Aorta (tissue), 5 donors: ENCODE measurements around the gene IKZF1. TPM values are rescaled to one million over a fixed set of nuclear protein-coding genes. Genes with fewer than 3 reads are reported as not detected.

ENCODE experiments used
- ATAC-seq: fragments of 200-7000 bp; cut with Tn5 transposase; one replicate; pipeline ENCODE4 v1.9.1; 2022; ENCODE audit warnings: moderate library complexity; ENCODE audit not compliant: low FRiP score
- DNase-seq, 2 donors: peaks; one replicate each; pipeline ENCODE4 v3.0.0-alpha.2; 2020
- H3K27ac ChIP-seq, 2 donors: one replicate each; pipeline ENCODE4 v1.5.1; 2013; ENCODE audit warnings: low read length in 2 of 2, mild to moderate bottlenecking in 2 of 2, moderate library complexity in 2 of 2, control low read depth in 1 of 2, inconsistent platforms in 1 of 2, low read depth in 1 of 2
- H3K27me3 ChIP-seq, 2 donors: one replicate each; pipeline ENCODE4 v1.6.1; 2013; ENCODE audit warnings: control low read depth in 1 of 2, low read length in 1 of 2, mild to moderate bottlenecking in 1 of 2, moderate library complexity in 1 of 2; ENCODE audit not compliant: insufficient read depth in 2 of 2, control insufficient read depth in 1 of 2
- H3K36me3 ChIP-seq, 2 donors: one replicate each; pipeline ENCODE4 v1.6.1; 2013; ENCODE audit warnings: control low read depth in 1 of 2, low read length in 1 of 2, mild to moderate bottlenecking in 1 of 2; ENCODE audit not compliant: insufficient read depth in 2 of 2, control insufficient read depth in 1 of 2
- H3K4me1 ChIP-seq, 2 donors: one replicate each; pipeline ENCODE4 v1.6.1; 2013; ENCODE audit warnings: low read length in 2 of 2, control low read depth in 1 of 2, mild to moderate bottlenecking in 1 of 2, moderate library complexity in 1 of 2; ENCODE audit not compliant: insufficient read depth in 2 of 2, control insufficient read depth in 1 of 2
- H3K4me3 ChIP-seq, 2 donors: one replicate each; pipeline ENCODE4 v1.5.1; 2013; ENCODE audit warnings: low read length in 2 of 2, control low read depth in 1 of 2, mild to moderate bottlenecking in 1 of 2
- H3K9me3 ChIP-seq: one replicate; pipeline ENCODE4 v1.6.1; 2013; ENCODE audit warnings: mild to moderate bottlenecking, low read length; ENCODE audit not compliant: control insufficient read depth
- WGBS, 2 donors: extraction: QIAGEN DNeasy Blood & Tissue Kit; methylation state at CpG; one replicate each; pipeline ENCODE4 v1.1.7; 2013; 5-methylcytosine and 5-hydroxymethylcytosine counted together
- intact Hi-C, 2 donors: fragments of 100-400 bp; cut with DNase I; formaldehyde crosslinking; loops; one replicate each; pipeline versions ENCODE4 v1.14.2 to v1.15.0; 2022
- polyA plus RNA-seq, 2 donors: library from polyadenylated mRNA; stranded (reverse); fragments of 200-250 nt; gene quantifications; one replicate each; pipeline ENCODE4 v1.2.3, GENCODE V29; 2013
- total RNA-seq, 2 donors: library from RNA; stranded (reverse); fragmentation: NEBNext Ultra II Directional; extraction: Animal tissue kit (Norgen Biotek cat#: 25700); gene quantifications; one replicate each; pipeline ENCODE4 v1.2.1, GENCODE V29; 2021
- donor health status: healthy with polysubstance abuse.
- donor health status: Bipolar disorder and iron deficiency.
- donor health status: DM: no; HTN: no; CAD: no.
- donor health status: DM: no; HTN: no; CAD: no.
- donor health status: DM: yes; HTN: yes; CAD: no.

Gene IKZF1
- total and polyA plus RNA-seq, 4 donors: 2.5 to 24.4 (median 9.7) TPM

DNA sequence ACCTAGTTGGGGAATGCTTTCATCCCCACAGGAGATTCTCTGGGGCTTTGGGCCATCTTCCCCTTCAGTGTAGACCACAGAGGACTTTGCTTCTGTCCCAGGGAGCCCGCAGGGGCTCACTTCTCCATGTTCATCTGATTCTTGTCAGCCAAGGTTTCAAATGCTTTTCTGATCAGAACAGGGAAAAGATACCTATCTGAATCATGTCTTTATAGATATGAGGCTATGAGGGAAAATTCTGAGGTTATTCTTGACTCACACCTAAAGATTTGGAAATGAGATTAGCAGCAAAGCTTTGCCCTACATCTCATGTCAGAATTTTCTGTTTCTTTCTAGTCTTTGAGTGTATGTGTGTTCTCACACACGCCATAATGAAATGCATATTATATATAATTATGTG is 92.3 kb downstream of the IKZF1 start:
- WGBS, 2 donors: 73 to 78% methylated on average over 2 of the region's 2 CpGs
- intact Hi-C loops: no loop called here
- Histone ChIP-seq H3K4me1 (no peaks in the 10 kb centered on the region), H3K4me3 (no peak overlapping the region), H3K27me3 (peaks cover 0 to 1% of the 10 kb centered on the region in 2 donors), H3K27ac (no peak overlapping the region), H3K36me3 (no peaks in the 10 kb centered on the region), H3K9me3 (no peaks in the 10 kb centered on the region)
- DNase-seq (no peak), ATAC-seq (no peak)

DNA sequence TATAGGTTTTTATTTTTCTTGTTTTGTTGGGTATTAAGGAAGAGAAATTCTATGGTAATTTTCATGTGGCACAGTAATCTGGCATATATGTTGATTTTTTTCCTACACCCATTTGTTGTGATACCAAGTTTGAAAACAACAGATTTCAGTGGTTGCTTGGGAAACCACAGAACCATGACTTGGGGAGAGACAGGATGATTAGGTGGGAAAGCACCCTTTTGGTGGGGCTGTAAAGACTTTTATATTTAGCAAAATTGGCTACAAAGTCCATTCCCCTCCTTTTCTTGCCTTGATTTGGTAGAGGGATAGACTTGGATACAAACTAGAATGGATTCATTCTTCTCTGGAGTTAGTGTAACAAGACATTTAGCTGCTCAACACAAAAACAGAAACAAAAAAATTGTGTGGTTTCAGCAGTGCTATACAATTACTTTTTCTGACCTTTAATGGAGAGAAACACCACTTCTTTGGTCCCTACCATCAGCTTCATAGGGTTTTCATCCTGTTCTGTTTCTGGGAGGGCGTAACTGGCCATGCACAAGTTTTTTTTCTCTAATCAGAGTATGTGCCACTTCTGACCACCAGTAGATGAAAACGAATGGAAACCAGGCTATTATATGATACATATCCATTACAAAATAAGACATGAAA is 92.9 kb downstream of the IKZF1 start:
- no peak for ATAC-seq
- no peak for DNase-seq
- Histone ChIP-seq H3K4me1 (no peaks in the 10 kb centered on the region), H3K9me3 (no peaks in the 10 kb centered on the region), H3K27me3 (peaks cover 0 to 1% of the 10 kb centered on the region in 2 donors), H3K4me3 (no peak overlapping the region), H3K36me3 (no peaks in the 10 kb centered on the region), H3K27ac (no peak overlapping the region)
- intact Hi-C loops: no loop called here
- WGBS, 2 donors: 71 to 75% methylated on average over 2 of the region's 2 CpGs

DNA sequence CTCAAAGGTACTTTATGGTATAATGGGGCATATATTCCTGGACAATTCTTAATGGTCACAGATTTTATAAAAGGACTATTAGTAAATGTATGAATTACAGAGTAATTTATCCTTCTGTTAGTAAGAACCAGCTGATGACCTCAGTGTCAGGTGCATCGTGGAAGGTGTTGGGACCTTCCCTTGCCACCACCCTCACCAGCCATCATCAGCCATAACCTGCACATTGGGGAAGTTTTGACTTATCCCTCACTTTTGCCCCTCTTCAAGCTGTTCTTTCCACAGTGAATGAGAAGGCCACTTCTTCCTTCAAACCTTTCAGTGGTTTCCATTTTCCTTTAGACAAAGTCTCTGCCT is 93.4 kb downstream of the IKZF1 start:
- no peak overlapping the region for H3K4me3 ChIP-seq
- intact Hi-C loops: no loop called here
- H3K4me1 ChIP-seq: no peaks in the 10 kb centered on the region
- H3K27ac ChIP-seq: no peak overlapping the region
- ATAC-seq (no peak), DNase-seq (no peak)
- no peaks in the 10 kb centered on the region for H3K9me3 ChIP-seq
- 72 to 81% methylated on average over 1 of the region's 1 CpG for WGBS, 2 donors
- H3K27me3 ChIP-seq: peaks cover 0 to under 1% of the 10 kb centered on the region in 2 donors
- H3K36me3 ChIP-seq: no peaks in the 10 kb centered on the region

DNA sequence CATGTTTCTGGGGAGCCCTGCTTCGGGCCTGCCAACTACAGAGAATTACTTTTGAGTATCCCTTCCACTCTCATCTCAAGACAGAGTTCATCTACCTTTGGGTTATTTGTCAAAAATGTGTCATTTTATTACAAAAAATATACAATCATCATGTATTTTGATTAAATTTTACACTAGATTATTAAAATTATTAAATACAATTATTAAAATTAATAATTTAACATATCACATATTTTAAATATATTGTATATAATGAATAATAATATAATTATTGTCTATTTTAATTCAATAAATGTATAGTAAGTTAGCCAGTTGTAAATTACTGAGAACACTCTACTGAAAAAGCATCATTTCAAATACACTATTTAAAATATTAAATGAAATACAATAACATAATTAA is 94.7 kb downstream of the IKZF1 start:
- intact Hi-C loops: no loop called here
- 75 to 82% methylated on average over 1 of the region's 1 CpG for WGBS, 2 donors

DNA sequence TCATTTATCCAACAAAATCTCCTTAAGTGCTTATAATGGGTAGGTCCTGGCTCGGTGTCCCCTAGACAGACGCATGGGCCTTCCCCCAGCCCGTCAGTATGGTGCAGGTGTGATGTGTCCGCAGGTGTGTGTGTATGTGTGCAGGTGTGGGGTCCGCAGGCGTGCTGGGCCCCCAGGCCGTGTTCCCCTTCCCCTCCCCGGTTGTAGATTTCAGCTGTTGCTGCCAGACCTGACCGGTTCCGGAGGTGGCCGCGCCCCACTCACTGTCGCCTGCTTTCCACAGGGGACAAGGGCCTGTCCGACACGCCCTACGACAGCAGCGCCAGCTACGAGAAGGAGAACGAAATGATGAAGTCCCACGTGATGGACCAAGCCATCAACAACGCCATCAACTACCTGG is 95.1 kb downstream of the IKZF1 start:
- intact Hi-C loops: no loop called here
- no peak overlapping the region for H3K27ac ChIP-seq
- no peaks in the 10 kb centered on the region for H3K36me3 ChIP-seq
- ATAC-seq: peak; percentile 33
- H3K27me3 ChIP-seq: no peaks in the 10 kb centered on the region
- 38 to 58% methylated on average over 21 of the region's 21 CpGs for WGBS, 2 donors
- DNase-seq: no peak
- H3K4me1 ChIP-seq: no peaks in the 10 kb centered on the region
- no peaks in the 10 kb centered on the region for H3K9me3 ChIP-seq
- H3K4me3 ChIP-seq: no peak overlapping the region

More for the DNA sequence above, 94.7 kb downstream of the IKZF1 start:
- DNase-seq (no peak), ATAC-seq (no peak)
- no peaks in the 10 kb centered on the region for H3K4me1 ChIP-seq
- H3K27ac ChIP-seq: no peak overlapping the region
- no peaks in the 10 kb centered on the region for H3K36me3 ChIP-seq
- no peak overlapping the region for H3K4me3 ChIP-seq
- H3K27me3 ChIP-seq: no peaks in the 10 kb centered on the region
- no peaks in the 10 kb centered on the region for H3K9me3 ChIP-seq

DNA sequence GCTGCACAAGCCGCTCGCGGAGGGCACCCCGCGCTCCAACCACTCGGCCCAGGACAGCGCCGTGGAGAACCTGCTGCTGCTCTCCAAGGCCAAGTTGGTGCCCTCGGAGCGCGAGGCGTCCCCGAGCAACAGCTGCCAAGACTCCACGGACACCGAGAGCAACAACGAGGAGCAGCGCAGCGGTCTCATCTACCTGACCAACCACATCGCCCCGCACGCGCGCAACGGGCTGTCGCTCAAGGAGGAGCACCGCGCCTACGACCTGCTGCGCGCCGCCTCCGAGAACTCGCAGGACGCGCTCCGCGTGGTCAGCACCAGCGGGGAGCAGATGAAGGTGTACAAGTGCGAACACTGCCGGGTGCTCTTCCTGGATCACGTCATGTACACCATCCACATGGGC is 95.6 kb downstream of the IKZF1 start:
- ATAC-seq (peak; percentile 15), DNase-seq (no peak)
- Histone ChIP-seq H3K27ac (no peak overlapping the region), H3K9me3 (no peaks in the 10 kb centered on the region), H3K27me3 (no peaks in the 10 kb centered on the region), H3K36me3 (no peaks in the 10 kb centered on the region), H3K4me3 (no peak overlapping the region), H3K4me1 (no peaks in the 10 kb centered on the region)
- WGBS, 2 donors: 11 to 18% methylated on average over 41 of the region's 41 CpGs
- intact Hi-C loops: no loop called here

DNA sequence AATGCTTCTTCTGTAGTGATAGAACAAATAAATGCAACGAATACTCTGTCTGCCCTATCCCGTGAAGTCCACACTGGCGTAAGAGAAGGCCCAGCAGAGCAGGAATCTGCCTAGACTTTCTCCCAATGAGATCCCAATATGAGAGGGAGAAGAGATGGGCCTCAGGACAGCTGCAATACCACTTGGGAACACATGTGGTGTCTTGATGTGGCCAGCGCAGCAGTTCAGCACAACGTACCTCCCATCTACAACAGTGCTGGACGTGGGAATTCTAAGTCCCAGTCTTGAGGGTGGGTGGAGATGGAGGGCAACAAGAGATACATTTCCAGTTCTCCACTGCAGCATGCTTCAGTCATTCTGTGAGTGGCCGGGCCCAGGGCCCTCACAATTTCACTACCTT is 99.9 kb downstream of the IKZF1 start:
- Histone ChIP-seq H3K4me1 (no peaks in the 10 kb centered on the region), H3K4me3 (no peak overlapping the region), H3K36me3 (no peaks in the 10 kb centered on the region), H3K9me3 (no peaks in the 10 kb centered on the region), H3K27ac (no peak overlapping the region), H3K27me3 (no peaks in the 10 kb centered on the region)
- ATAC-seq (no peak), DNase-seq (no peak)
- intact Hi-C loops: no loop called here
- WGBS, 2 donors: 64 to 74% methylated on average over 7 of the region's 7 CpGs

DNA sequence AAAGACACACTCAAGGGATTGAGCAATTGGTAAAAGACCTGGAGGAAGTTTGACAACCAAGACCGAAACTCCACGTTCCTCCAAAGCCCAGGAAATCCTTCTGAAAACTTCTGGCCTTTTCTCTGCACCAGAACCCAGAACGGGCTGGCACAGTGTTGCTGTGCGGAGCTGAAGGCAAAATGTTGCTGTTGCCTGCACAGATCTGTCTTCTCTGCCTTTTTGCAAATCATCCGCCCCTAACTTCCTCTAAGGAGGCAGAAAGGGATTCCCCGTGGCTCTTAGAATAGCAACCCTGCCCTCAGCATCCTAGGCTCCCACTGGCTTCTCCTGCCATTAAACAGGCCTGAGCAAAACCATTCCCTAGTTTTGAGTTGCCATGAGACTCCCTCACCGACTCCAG is 100.7 kb downstream of the IKZF1 start:
- Histone ChIP-seq H3K27ac (no peak overlapping the region), H3K4me3 (no peak overlapping the region), H3K4me1 (no peaks in the 10 kb centered on the region), H3K36me3 (no peaks in the 10 kb centered on the region), H3K9me3 (no peaks in the 10 kb centered on the region), H3K27me3 (no peaks in the 10 kb centered on the region)
- DNase-seq (no peak), ATAC-seq (no peak)
- WGBS, 2 donors: 81 to 82% methylated on average over 7 of the region's 7 CpGs
- intact Hi-C loops: no loop called here

DNA sequence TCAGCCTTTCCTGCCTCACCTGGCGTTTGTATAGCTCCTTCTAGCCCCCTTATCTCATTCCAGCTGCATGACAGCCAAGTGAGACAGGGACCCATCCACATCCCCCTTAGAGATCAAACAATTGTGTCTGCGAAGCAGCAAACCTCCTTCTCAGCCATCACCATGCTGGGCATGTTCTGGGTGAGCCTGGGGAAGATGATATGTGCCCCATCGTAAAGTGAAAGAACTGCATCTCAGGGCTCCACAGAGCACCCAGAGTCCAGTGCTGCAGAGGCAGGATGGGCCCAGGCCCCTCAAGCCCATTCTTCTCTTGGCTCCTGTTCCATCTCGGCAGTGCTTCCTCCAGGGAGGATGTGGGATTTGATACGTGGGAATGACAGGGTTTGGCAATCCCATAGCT is 102.4 kb downstream of the IKZF1 start:
- no peaks in the 10 kb centered on the region for H3K9me3 ChIP-seq
- H3K4me1 ChIP-seq: no peaks in the 10 kb centered on the region
- ATAC-seq (no peak), DNase-seq (no peak)
- intact Hi-C loops: loop anchor here in 1 of 2 donors (1.0 kb wide), 1 partner anchor 40 kb away; no protein-coding TSS in a partner anchor
- H3K36me3 ChIP-seq: no peaks in the 10 kb centered on the region
- no peak overlapping the region for H3K27ac ChIP-seq
- no peaks in the 10 kb centered on the region for H3K27me3 ChIP-seq
- 68 to 71% methylated on average over 5 of the region's 5 CpGs for WGBS, 2 donors
- H3K4me3 ChIP-seq: no peak overlapping the region
